HG03064 (cell line): ENCODE data around the gene OR2S2.

Experiments
- ATAC-seq: cut with Tn5 transposase; IDR thresholded peaks from one replicate; pipeline ENCODE4 v1.9.1; 2021; ENCODE audit warnings: low read depth; ENCODE audit not compliant: unreplicated experiment

OR2S2 gene

DNA sequence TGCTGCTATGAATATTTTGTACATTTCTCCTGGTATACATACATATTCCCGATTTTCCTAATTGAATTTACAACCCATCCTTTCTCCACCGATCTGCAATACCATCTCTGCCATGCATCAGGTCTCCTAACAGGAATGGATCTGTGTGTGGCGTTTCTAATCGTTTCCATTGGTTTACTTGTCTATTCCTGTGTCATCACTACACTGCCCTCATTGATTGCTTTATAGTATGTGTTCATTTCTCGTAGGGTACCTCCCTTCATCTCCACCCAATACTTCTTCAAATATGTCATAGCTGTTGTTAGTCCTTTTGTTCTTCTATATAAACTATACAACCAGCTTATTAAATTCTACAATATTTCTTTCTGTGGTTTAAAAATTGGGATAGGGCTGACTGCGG is 7.1 kb upstream of the OR2S2 start:
- no peak for ATAC-seq

DNA sequence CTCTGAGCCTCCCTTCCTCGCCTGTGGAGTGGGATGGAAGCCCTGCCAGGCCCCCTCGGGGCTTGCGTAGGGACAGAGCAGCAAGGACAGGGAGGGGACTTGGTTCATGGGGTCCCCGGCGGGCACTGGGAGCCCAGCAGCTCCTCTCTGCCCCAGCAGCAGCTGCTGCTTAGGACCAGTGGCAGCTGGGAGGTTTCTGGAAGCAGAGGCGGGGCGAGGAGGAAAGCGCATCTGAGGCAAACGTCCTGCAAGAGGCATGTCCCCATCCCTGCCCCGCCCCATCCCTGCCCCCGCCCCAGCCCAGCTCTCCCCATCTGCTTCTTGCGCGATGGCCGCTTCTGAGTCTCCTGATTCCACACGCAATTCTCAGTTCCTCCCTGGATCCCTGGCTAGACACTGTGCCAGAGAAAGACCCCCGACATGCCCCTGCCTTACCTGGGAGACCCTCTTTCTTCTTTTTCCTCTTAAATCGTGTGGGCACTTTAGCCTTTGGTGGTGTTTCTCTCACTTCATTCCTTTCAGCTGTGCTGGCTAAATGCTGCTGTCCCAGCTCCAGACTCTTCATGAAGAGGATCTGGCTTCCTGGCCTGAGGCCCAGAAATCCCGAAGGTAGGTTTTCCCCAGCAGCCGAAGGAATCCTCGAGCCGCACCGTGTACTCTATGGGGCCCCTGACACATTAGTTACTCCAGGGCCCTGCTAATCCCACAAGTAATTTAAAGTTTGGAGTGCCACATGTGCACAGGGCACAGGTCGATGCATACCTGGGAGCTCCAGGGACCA is 4.4 kb upstream of the OR2S2 start:
- ATAC-seq = no peak

DNA sequence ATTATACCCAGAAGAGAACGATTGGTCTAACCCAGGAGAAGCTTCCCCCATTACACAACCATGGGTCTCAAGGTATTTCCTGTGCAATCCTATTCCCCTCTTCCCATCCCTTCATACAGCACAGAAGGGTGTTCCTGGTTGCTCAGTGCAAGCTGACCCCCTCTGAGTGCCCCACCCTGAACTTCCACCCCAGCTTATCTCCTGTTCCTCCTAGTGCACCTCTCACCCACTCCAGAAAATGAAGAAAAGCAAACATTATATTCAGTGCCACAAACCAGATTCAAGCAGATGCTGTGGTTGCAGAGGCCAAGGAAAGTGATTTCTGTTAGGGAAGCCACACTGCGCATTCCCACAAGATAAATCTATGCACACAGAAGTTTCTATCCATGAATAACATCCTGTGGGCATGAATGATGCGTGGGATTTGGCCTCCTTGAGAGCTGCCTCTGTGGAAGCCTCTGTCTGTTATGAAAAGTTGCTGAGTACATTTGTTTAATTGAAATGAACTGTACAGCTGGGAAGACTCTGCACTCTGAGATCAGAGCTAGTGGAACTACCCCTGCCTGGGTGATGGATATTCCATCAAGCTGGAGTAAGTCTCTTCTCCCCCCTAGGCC is 2.2 kb upstream of the OR2S2 start:
- no peak for ATAC-seq

GRCh38 chr9:35956651-35957050 is 1.3 kb downstream of the OR2S2 start:
- ATAC-seq = no peak

DNA sequence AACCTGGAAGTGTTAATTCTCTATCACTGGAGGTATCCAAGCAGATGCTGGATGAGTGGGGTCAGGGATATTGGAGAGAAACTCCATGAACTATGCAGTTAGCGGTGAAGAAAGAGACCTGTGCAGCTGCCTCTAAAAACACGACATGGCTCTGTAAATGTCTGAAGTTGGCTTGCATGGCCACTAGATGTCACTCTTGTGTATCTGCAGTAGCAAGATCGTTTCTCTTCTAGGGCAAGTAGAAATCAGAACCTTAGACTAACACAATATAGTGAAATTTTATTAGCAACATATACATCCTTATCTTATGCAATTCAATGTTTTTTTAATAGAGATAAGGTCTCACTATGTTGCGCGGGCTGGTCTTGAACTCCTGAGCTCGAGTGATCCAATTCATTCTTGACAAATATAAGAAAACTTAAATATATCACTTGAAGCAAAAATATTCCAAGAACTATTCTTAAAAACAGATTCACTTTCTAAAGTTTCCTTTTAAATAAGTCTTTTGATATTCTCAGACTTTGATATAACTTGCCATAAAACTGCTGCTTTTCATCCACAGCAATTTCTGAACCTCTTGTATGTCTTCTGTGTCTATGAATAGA is 2.9 kb downstream of the OR2S2 start:
- ATAC-seq = no peak

DNA sequence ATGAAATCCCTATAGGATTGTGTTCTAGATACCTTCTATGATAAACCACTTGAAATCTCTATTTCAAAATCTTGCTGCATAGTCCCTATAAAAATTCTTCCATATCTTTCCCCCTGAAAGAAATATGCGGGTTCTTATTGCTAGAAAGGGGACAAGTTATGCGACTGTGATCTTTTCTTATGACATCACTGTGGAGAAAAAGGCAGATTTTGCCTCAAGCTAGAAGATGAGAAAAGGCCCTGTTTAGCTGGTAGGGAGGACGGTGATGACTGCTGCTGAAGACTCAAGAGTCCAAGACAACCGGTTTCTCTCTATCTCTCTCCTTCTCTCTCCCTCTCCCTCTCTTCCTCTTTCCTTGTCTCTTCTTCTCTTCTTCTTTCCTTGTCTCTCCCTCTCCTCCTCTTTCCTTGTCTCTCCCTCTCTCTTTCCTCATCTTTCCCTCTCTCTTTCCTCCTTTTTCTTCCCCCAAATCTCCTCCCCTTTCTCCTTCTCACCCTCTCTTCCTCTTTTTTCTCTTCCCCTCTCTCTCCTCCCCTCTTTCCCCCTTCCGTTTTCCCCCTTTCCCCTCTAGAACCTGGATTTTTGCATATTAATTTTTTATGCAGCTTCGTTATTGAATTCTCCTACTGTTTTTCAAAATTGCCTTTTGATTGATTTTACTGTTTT is 5.3 kb downstream of the OR2S2 start:
- no peak for ATAC-seq

- ATAC-seq = no peak
These were observed 6.2 kb downstream of the OR2S2 start for GRCh38 chr9:35951736-35952135.

GRCh38 chr9:35948901-35949318 is 9.0 kb downstream of the OR2S2 start:
- ATAC-seq = no peak

GRCh38 chr9:35948451-35948850 is 9.5 kb downstream of the OR2S2 start:
- no peak for ATAC-seq

DNA sequence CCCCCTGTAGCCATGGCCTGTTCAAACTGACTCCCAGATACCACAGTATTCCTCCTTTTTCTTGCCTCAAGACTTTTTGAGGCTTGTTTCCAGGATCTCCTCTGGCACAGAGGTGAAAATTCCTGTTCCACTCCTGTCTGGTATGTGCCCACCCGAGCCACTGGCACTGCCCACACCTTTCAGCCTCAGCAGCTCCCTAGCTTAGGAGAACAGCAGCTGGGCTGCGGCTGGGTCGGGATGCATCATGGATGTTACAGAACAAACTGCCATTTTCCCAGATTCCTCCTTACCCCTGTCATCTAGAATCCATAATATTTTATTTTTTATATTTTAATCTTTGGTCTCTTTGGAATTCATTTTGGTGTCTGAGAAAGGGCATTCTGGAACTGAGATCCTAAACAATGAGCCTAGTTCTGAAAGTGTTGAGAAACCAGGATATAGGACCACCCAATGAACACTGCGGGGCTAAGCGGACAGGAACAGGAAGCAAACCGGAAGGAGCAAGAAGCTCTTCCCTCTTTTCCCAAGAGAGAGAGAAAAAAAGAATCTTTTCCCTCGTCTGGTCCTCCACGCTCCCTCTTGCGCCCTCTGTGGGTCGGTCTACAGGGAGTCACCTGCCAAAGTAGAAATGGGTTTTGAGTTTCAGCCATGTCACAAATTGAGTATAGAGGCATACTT is 12.5 kb downstream of the OR2S2 start:
- no peak for ATAC-seq

DNA sequence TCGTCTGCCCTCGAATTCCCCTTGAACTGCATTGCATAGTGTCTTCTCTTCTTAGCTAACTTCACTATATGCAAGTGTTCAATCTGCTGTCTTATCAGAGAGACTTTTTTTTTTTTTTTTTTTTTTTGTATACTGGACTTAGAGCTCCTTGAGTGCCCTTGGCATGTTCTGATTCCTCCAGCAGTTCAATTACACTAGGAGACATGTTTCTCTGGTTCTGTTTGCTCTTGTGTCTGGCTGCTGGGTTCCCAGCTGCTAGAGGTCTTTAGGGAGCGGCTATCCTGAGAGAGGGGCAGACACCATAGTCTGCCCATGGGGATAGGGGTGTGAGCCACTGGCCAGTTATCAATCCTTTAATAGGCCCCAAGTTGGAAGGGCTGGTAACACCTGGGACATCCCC is 13.1 kb downstream of the OR2S2 start:
- no peak for ATAC-seq

GRCh38 chr9:35944173-35944572 is 13.8 kb downstream of the OR2S2 start:
- ATAC-seq = no peak

DNA sequence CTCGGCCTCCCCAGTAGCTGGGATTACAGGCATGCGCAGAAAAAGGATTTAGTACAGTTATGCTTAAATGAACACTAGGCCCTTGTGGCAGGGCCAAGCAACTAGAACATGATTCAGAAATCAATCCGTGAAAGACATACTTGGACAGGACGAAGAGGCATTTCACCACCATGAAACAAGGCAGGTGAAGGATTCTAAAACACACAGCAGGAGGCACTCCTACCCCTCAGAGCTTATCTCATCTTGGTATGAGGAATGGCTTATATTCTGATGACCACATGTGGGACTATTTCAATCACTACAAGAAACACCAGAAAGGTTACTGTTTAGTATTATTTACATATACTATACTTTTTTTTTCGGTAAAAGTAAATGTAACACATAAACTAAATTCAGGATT is 15.7 kb downstream of the OR2S2 start:
- no peak for ATAC-seq

DNA sequence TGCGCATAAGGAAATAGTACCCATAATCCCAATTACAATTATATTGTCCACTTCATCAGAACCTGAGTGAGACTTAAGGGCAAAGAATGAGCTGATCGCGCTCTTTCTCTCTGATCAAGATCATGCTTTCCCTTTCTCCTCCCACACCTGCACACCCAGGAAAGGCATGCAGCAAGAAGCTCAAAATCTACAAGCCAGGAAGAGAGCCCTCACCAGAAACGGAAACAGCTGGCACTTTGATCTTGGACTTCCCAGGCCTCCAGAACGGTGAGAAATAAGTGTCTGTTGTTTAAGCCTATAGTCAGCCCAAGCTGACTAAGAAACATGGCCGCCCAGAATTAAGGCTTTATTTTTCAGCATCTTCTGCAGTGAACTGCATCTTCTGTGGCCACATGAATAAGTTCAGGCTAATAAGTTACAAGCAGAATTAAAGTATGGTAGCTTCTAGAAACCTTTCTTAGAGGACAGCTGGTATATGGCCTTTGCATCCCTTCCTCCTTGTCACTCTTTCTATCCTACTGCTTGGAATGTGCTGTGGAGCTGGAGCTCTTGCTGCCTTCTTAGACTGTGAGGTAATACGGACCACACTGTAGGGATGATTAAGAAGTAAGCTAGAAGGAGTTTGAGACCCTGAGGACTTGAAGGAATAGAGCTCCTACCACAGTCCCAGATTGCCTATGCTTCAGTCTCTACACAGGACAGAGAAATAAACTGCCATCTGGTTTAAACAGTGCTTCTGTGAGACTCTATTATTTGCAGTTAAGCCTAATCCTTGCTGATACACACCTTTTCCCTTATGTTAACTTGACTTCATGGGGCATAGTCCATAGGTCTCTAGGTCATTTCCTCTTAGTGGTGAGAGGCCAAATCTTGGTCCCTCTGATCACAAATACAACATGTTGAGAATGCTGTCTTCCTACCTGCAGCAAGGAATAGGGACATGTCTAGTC is 17.2 kb downstream of the OR2S2 start:
- ATAC-seq = no peak

DNA sequence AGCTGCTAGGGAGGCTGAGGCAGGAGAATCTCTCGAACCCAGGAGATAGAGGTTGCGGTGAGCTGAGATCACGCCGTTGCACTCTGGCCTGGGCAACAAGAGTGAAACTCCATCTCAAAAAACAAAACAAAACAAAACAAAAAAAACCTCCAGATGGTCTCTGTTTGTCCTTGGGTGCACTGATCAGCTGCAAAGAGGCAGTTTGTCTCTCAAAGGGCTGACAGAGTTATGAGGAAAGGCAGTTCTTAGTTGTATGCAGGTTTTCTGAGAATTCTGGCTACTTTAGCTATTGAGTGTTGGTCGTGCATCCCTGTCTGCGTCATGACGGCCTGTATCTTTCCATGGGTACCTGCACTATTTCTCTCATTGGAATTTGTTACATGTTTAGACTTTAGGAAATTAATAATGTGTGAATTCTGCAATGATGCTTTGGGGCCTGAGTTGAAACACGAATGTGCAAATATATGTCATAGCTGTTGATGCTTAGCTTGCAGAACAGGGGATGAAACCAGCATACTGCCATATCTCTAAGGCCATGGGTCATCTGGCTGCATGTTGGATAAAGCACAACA is 18.2 kb downstream of the OR2S2 start:
- no peak for ATAC-seq

- no peak for ATAC-seq
These were observed 19.2 kb downstream of the OR2S2 start for GRCh38 chr9:35938474-35939356.

- ATAC-seq = no peak
These were observed 20.7 kb downstream of the OR2S2 start for GRCh38 chr9:35937227-35937626.

- no peak for ATAC-seq
These were observed 22.0 kb downstream of the OR2S2 start for GRCh38 chr9:35935755-35936509.
